HEK293 (cell line): ENCODE results near the gene TPI1.

Experiments used
- CTCF ChIP-seq: fragments of 450-650 bp; formaldehyde crosslinking; IDR thresholded peaks from 2 replicates; pipeline ENCODE4 v1.5.1; 2016; ENCODE audit warnings: missing biosample characterization, missing genetic modification characterization
- MZF1 ChIP-seq: fragments of 450-650 bp; formaldehyde crosslinking; IDR thresholded peaks from 2 replicates; pipeline ENCODE4 v1.5.1; 2017; ENCODE audit warnings: missing biosample characterization, missing genetic modification characterization, borderline replicate concordance
- PRDM1 ChIP-seq: fragments of 450-650 bp; formaldehyde crosslinking; IDR thresholded peaks from 2 replicates; pipeline ENCODE4; 2016; ENCODE audit warnings: missing biosample characterization, missing genetic modification characterization
- RBAK ChIP-seq: fragments of 450-650 bp; formaldehyde crosslinking; IDR thresholded peaks from 2 replicates; pipeline ENCODE4 v1.5.1; 2016; ENCODE audit warnings: missing biosample characterization, missing genetic modification characterization
- TCF7L2 ChIP-seq: IDR thresholded peaks from 2 replicates; pipeline ENCODE4 v1.6.1; 2011; ENCODE audit warnings: low read depth, mild to moderate bottlenecking, inconsistent platforms, low read length, moderate library complexity, borderline replicate concordance
- TSHZ1 ChIP-seq: fragments of 450-650 bp; formaldehyde crosslinking; IDR thresholded peaks from 2 replicates; pipeline ENCODE4 v1.5.1; 2016; ENCODE audit warnings: missing biosample characterization, missing genetic modification characterization, borderline replicate concordance
- ZFP69B ChIP-seq: fragments of 450-650 bp; formaldehyde crosslinking; IDR thresholded peaks from 2 replicates; pipeline ENCODE4 v1.5.1; 2016; ENCODE audit warnings: missing biosample characterization, missing genetic modification characterization
- ZNF280D ChIP-seq: fragments of 450-650 bp; formaldehyde crosslinking; IDR thresholded peaks from 2 replicates; pipeline ENCODE4 v1.5.1; 2016; ENCODE audit warnings: missing biosample characterization, missing genetic modification characterization
- ZNF501 ChIP-seq: fragments of 450-650 bp; formaldehyde crosslinking; IDR thresholded peaks from 2 replicates; pipeline ENCODE4 v1.5.1; 2016; ENCODE audit warnings: missing biosample characterization, missing genetic modification characterization

GRCh38 chr12:6916426-6917200 lies 49.3 kb downstream of the TPI1 start:
- TF ChIP-seq PRDM1 (tag by site-specific recombination) = no peak
- TF ChIP-seq MZF1 = no peak
- TF ChIP-seq CTCF (tag by site-specific recombination) = no peak
- TF ChIP-seq RBAK (tag by site-specific recombination) = no peak
- TF ChIP-seq TCF7L2 = no peak
- no peak for TF ChIP-seq ZNF501 (tag by site-specific recombination)
- no peak for TF ChIP-seq ZFP69B (tag by site-specific recombination)
- no peak for TF ChIP-seq TSHZ1 (tag by site-specific recombination)
- no peak for TF ChIP-seq ZNF280D
